Body of pancreas (tissue), 4 donors: ENCODE measurements around the gene GAS1. TPM values are rescaled to one million over a fixed set of nuclear protein-coding genes. Genes with fewer than 3 reads are reported as not detected.

ENCODE experiments used
- ATAC-seq: fragments of 150-250 bp; one replicate; pipeline ENCODE4 v1.9.1; 2016
- DNase-seq, 4 donors: peaks; one replicate each; pipeline ENCODE4 v3.0.0-alpha.2; 2019
- H3K27ac ChIP-seq, 4 donors: fragments of 200-600 bp; sonication (generic); 1 replicate in 3 of 4; 2 replicates in 1 of 4; pipeline versions ENCODE4 v1.5.1 to v1.6.1; 2016 to 2019; ENCODE audit warnings: mild to moderate bottlenecking in 1 of 4, mixed read lengths in 1 of 4, moderate library complexity in 1 of 4
- H3K27me3 ChIP-seq, 2 donors: fragments of 200-600 bp; sonication (generic); one replicate each; pipeline ENCODE4 v1.6.0; 2016; ENCODE audit warnings: mild to moderate bottlenecking in 1 of 2
- H3K36me3 ChIP-seq, 2 donors: fragments of 200-600 bp; sonication (generic); replicated peaks in 1 of 2; 2 replicates each; pipeline ENCODE4 v1.5.1; 2016; ENCODE audit warnings: low read depth in 2 of 2; ENCODE audit not compliant: insufficient read depth in 1 of 2
- H3K4me1 ChIP-seq: fragments of 200-600 bp; sonication (generic); one replicate; pipeline ENCODE4 v1.6.0; 2016
- H3K4me3 ChIP-seq, 2 donors: fragments of 200-600 bp; sonication (generic); 1 replicate in 1 of 2; 2 replicates in 1 of 2; pipeline ENCODE4 v1.5.1; 2016 to 2019
- H3K9me3 ChIP-seq, 3 donors: fragments of 200-600 bp; sonication (generic); 1 replicate in 2 of 3; 2 replicates in 1 of 3; pipeline ENCODE4 v1.5.1; 2016
- POLR2A ChIP-seq, 3 donors: fragments of 450-650 bp; IDR thresholded peaks; one replicate each; pipeline ENCODE4 v1.6.1; 2016; ENCODE audit warnings: antibody characterized with exemption in 3 of 3, mild to moderate bottlenecking in 2 of 3
- WGBS, 2 donors: methylation state at CpG; one replicate each; pipeline ENCODE4 v1.1.5; 2017; 5-methylcytosine and 5-hydroxymethylcytosine counted together
- intact Hi-C: fragments of 100-400 bp; cut with DNase I; formaldehyde crosslinking; loops from one replicate; pipeline ENCODE4 v1.15.1; 2023
- total RNA-seq, 2 donors: library from RNA; depleted of rRNA; stranded (reverse); fragments of >200 nt; gene quantifications; one replicate each; pipeline ENCODE4 v1.1.0, GENCODE V29; 2016
- TF ChIP-seq, protein P1 (sequence below), 7 experiments: fragments of 450-650 bp in 4 of 7; fragments of 200-600 bp in 3 of 7; sonication (generic) in 3 of 7; IDR thresholded peaks; one replicate each; pipeline ENCODE4 v1.5.1; 2016 to 2019; ENCODE audit warnings: antibody characterized with exemption in 7 of 7

GAS1 gene
- total RNA-seq, 2 donors from 2014 or later = 29.1 to 37.6 TPM

GRCh38 chr9:86946201-86947145 is 833 bp downstream of the GAS1 start:
- TF ChIP-seq, protein P1, sequence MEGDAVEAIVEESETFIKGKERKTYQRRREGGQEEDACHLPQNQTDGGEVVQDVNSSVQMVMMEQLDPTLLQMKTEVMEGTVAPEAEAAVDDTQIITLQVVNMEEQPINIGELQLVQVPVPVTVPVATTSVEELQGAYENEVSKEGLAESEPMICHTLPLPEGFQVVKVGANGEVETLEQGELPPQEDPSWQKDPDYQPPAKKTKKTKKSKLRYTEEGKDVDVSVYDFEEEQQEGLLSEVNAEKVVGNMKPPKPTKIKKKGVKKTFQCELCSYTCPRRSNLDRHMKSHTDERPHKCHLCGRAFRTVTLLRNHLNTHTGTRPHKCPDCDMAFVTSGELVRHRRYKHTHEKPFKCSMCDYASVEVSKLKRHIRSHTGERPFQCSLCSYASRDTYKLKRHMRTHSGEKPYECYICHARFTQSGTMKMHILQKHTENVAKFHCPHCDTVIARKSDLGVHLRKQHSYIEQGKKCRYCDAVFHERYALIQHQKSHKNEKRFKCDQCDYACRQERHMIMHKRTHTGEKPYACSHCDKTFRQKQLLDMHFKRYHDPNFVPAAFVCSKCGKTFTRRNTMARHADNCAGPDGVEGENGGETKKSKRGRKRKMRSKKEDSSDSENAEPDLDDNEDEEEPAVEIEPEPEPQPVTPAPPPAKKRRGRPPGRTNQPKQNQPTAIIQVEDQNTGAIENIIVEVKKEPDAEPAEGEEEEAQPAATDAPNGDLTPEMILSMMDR (IDR thresholded peaks at IDR 0.05) = peak in 3 of 7 experiments; percentile 16 to 31 (median 29)
- peak; percentile 51 to 87 (median 52) for TF ChIP-seq POLR2A (IDR thresholded peaks at IDR 0.05)
- no peaks in the 10 kb centered on the region for H3K27me3 ChIP-seq
- H3K4me1 ChIP-seq = peaks cover 34% of the 10 kb centered on the region
- H3K36me3 ChIP-seq = no peaks in the 10 kb centered on the region
- DNase-seq (peak; percentile 80 to 87 (median 85)), ATAC-seq (peak; percentile 66)
- 0% methylated on average over 109 of the region's 125 CpGs; no CpG with 5 or more reads in 1 of the 2 donors for WGBS, 2 donors
- intact Hi-C loops = no loop called here
- peak overlapping the region; percentile 53 to 80 for H3K4me3 ChIP-seq
- no peaks in the 10 kb centered on the region for H3K9me3 ChIP-seq
- H3K27ac ChIP-seq = peak overlapping the region; percentile 92 to 99 (median 96)

GRCh38 chr9:86945728-86946200 is 1.5 kb downstream of the GAS1 start:
- Histone ChIP-seq H3K36me3 (no peaks in the 10 kb centered on the region), H3K9me3 (no peaks in the 10 kb centered on the region), H3K27me3 (no peaks in the 10 kb centered on the region), H3K4me3 (peak overlapping the region; percentile 51 to 53), H3K27ac (peak overlapping the region; percentile 92 to 99 (median 96)), H3K4me1 (peaks cover 34% of the 10 kb centered on the region)
- peak; percentile 61 to 71 (median 66) for DNase-seq
- WGBS, 2 donors = 0% methylated on average over 50 of the region's 62 CpGs; no CpG with 5 or more reads in 1 of the 2 donors
- intact Hi-C loops = no loop called here
- TF ChIP-seq, protein P1 (IDR thresholded peaks at IDR 0.05) = peak in 5 of 7 experiments; percentile 19 to 57 (median 30)
- peak in 2 of 3 donors; percentile 69 to 76 for TF ChIP-seq POLR2A (IDR thresholded peaks at IDR 0.05)
- peak; percentile 36 for ATAC-seq

DNA sequence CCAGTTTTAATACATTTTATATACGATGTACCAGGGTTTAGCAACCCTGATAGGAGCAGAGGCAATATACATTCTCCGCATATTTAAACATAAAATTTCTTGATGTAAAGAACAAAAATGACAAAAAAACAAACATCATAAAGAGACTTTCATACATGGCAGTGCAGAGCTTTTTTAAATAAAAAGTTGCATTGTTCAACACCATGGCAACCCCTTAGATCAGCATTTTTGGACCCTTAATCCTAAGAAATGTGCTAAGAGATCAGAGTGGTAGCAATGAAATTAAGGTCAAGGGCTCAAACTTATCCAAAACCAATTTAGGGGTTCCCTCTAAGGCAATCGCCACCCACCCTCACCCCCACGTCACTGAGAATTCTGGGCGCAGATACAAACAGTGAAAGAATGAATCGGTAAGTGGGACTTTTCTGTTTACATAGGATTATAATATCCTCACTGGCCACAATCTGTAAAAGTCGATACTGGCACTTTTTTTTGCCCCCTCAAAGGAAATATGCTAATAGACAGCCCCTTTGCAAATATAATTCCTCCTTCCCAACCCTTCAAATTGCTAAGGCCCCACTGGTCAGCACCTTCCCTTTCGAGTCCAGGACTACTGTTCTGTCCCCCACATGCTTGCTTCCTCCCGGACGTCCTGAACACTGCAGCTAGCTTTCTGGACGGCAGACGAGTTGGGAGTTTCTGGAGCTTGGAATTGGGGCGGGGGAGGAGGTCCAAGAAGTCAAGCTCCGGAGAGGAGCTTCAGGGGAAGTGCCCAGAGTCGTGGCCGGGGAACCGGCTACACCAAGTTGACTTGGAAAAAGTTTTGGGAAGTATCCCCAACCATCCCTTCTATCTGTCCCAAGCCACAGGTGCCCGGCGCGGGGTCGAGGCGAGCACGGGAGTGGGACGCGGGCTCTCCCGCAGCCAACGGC is 2.2 kb downstream of the GAS1 start:
- ATAC-seq (no peak), DNase-seq (peak; percentile 41 to 51 (median 46))
- Histone ChIP-seq H3K4me3 (peak overlapping the region; percentile 51 to 53), H3K9me3 (no peaks in the 10 kb centered on the region), H3K4me1 (peaks cover 34% of the 10 kb centered on the region), H3K27ac (peak overlapping the region; percentile 92 to 99 (median 96)), H3K27me3 (no peaks in the 10 kb centered on the region), H3K36me3 (no peaks in the 10 kb centered on the region)
- WGBS, 2 donors = 3 to 10% methylated on average over 15 to 27 of the region's 27 CpGs
- TF ChIP-seq, protein P1 (IDR thresholded peaks at IDR 0.05) = peak in 1 of 7 experiments; percentile 9
- peak in 1 of 3 donors; percentile 3 for TF ChIP-seq POLR2A (IDR thresholded peaks at IDR 0.05)
- intact Hi-C loops = no loop called here

- H3K27ac ChIP-seq = peak overlapping the region; percentile 68 to 99 (median 96)
- ATAC-seq = peak; percentile 19
- no peaks in the 10 kb centered on the region for H3K9me3 ChIP-seq
- H3K36me3 ChIP-seq = no peaks in the 10 kb centered on the region
- DNase-seq = peak; percentile 71 to 86 (median 78)
- peak in 2 of 3 donors; percentile 48 to 61 for TF ChIP-seq POLR2A (IDR thresholded peaks at IDR 0.05)
- TF ChIP-seq, protein P1 (IDR thresholded peaks at IDR 0.05) = peak in 1 of 7 experiments; percentile 9
- 6 to 7% methylated on average over 12 of the region's 12 CpGs for WGBS, 2 donors
- no peaks in the 10 kb centered on the region for H3K27me3 ChIP-seq
- H3K4me3 ChIP-seq = no peak overlapping the region
- intact Hi-C loops = no loop called here
- peaks cover 22% of the 10 kb centered on the region for H3K4me1 ChIP-seq
Measured at GRCh38 chr9:86943201-86944113, 3.8 kb downstream of the GAS1 start.
